DMS153 treated with DMSO at 0.1 percent for 48 hours (cell line): Measurements from ENCODE around the gene ADRM1.

Source experiments
- DNase-seq: peaks from one replicate; lab custom pipeline; 2025; ENCODE audit not compliant: unreplicated experiment; lab: John Stamatoyannopoulos, UW

The ADRM1 gene

DNA sequence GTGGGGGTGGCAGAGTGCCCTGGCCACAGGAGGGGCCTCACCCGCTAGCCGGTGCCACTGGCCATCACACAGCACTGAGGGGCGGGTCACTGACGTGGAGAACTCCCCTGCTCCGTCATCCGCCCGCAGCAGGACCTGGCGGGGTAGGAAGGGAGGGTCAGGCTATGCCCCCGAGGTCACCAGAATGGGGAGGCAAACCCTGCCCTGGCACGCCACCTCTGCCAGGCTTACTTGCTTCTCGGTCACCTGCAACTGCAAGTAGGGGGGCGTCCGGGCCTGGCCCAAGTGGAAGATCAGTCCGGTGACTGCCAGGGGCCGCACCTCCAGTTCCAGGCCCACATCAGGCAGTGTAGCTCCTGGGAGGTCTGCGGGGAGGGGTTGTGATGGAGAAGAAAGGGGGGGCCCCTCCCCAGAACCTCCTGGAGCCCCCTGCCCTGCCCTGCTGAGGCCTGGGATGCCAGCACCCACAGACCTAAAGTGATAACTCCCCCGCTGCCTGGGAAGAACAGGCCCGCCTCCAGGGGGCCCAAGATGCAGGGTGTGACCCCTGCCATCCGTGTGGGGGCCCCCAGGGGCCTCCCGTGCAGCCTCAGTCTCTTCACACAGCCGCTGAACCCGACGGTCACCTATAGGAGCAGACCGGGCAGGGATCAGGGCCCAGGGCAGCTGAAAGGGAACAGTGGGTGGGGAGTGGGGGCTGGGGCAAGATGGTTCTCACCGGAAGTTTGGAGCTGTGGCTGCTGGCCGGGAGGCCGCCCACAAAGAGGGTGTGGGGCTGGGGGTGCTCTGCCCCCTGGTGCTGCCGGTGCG, 7.4 kb downstream of the ADRM1 start:
- DNase-seq, result no peak

DNA sequence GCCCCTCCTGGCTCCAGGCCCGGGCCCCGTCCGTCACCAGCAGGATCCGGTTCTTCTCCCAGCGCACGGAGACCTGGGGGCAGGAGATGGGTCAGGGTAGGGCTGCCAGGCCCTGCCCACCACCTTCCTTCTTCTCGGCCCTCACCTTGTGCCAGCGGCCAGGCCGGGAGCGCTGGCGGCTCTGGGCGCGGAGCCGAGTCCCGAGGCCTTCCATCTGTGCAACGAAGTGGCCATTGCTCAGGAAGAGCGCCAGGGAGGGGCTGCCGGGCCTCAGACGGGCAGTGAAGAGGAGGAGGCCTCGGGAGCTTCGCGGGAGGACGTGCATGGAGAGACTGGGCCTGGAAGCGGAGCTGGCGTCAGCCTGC, 7.9 kb downstream of the ADRM1 start:
- no peak for DNase-seq

DNA sequence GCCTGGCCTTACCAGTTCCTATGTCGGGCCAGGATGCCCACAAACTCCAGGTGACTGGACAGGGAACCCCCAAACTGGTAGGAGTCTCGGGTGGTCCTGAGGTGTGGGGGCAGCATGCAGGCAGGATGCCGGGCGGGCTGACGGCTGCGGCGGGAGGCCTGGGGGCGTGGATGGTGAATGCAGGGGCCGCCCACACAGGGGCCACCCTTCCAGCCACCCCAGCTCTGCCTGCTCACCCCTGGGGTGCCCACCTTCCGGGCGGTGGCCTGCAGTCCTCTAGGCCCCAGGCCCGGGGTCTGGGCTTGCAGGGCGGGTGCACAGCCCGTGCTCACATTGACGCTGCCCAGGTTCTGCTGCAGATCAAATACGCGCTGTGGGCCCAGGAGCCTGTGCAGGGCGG, 8.4 kb downstream of the ADRM1 start:
- DNase-seq, result no peak

DNA sequence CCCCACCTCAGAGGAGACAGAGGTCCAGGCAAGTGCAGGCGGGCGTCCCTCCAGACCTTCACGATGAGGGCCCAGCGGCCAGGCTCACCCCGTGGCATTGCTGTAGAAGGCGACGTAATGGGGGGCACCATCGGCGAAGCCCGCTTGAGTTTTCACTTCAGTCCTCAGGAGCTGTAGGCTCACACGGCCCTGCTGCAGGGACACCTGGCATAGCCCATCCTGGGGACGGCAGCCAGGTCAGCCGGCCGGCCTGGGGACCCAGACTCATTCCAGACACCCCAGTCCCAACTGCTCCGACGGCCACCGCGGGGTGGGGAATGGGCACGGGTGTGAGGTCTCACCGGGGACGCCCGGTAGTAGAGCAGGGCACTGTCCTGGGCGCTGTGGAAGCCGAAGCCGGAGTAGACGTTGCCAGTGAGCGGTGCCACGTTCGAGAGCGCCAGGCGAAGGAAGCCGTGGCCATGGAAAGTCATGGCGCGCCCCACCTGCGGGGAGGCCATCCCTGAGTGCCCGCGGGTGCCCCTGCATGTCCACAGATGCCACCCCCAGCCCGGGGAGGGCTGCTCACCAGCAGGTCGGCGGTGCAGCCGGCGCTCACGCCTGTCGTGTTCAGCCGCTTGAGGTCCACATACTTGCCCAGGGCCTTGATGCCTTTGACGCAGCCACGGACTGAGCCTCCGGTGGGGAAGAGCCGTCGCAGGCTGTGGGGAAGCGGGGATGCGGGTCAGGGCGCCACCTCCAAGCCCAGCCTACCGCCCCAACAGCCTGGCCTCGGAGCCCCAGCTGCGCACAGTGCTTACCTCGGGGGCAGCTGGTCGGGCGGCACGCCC, 9.2 kb downstream of the ADRM1 start:
- DNase-seq, result no peak

DNA sequence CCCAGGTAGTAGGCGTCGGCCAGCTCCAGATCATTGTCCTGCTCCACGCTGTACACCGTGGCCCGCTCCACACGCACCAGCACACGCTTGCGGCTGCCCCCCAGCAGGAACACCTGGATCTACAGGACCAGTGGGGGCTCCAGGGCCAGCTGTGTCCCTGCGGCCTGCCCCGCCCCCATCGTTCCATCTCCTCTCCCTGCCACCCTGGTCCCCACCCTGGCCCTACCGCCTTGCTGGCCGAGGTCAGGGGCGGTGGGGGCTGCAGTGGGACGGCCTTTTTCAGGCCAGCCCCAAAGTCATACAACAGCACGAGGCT, 9.8 kb downstream of the ADRM1 start:
- DNase-seq, result no peak

DNA sequence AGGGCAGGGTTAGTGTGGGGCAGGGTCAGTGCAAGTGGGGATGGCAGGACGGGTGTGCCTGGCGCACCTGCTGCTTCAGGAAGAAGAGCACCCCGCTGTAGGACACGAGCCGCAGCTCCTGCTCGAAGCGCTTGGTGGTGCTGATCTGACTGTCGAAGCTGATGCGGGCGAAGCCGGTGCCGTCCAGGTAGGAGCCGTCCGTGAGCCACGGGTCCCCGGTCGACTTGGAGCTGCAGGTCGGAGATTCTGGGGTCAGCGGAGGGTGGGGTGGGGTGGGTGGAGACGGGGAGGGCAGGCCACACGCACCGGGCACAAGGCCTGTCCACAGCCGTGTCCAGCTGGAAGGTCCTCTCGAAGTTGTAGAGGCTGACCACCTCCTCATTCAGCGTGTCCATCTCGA, 10.2 kb downstream of the ADRM1 start:
- DNase-seq, result no peak

DNA sequence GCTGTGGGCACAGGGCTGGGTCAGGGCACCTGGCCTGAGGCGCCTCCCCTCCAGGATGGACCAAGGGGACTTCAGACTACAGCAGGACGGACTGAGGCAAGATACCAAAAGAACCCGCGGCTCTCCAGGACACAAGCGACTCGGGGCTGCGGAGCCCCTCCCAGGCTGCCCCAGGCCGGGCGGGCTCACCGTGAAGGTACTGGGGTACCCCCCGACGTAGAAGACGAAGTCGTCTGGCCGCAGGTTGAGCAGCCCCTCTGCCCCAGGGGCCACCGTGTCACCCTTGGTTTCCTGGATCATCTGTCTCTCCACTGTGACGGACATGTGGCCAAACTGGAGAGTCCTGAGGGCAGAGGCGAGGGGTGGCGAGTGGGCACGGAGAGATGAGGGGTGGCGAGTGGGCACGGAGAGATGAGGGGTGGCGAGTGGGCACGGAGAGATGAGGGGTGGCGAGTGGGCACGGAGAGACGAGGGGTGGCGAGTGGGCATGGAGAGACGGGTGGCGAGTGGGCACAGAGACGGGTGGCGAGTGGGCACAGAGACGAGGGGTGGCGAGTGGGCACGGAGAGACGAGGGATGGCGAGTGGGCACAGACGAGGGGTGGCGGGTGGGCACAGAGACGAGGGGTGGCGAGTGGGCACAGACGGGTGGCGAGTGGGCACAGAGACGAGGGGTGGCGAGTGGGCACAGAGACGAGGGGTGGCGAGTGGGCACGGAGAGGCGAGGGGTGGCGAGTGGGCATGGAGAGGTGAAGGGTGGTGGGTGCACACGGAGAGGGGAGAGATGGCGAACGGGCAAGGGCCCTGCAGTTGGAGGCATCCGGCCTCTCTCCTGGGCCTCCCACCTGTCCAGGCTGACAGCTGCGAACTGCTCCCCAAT, 10.9 kb downstream of the ADRM1 start:
- DNase-seq, result no peak

DNA sequence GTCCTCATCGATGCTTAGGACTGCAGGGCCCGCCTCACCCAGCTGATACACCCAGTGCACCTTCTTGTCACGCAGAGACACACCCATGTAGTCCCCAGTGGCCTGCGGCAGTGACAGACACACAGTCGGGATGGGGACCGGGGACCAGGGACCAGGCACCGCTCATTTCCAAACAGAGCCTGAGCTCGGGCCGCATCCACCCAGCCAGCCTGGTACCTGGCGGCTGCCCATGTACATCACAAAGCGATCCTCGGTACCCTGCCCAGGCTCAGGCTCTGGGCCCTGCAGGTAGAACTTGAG, 11.5 kb downstream of the ADRM1 start:
- DNase-seq, result no peak

DNA sequence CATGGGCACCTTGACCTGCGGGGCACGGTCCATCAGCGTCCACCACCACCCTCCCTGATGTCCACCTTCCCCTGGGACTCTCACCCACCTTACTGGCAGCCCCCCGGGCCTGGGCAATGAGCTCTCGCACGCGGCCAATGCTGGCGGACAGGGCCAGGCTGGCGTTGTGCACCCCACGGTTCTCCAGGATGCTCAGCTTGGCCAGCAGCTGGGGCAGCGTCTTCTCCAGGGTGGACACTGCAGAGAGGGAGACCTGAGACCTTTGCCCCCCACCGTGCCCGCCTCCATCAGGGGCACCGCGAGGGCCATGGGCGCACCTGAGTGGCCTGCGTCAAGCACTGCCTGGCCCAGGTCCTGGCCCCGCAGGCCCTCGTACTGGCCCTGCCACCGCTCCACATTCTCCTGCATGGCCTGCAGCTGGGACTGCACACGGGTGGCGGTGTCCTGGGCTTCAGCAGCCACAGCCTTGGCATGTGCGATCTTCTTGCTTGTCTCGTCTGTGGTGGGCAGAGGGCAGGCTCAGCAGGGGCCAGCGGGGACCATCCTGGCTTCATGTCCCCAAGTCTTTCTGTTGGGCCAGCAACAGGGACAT, 12.0 kb downstream of the ADRM1 start:
- no peak for DNase-seq

DNA sequence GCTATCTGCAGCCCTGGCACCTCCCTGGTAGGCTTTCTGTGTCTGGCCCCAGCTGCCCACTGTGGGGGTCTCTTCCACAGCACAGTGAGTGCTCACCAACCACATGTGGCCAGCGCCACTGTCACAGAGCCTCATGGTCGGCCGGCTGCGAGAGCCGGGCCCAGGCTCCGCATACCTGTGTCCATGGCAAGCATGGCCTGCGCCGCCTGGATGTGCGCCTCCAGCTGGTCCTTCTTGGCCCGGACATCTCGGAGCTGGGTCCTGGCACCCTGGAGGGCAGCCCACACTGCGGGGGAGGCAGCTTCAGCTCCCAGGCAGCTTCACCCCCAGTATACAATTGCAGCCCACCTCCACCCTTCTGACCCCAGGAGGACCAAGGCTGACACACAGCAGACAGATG, 13.0 kb downstream of the ADRM1 start:
- DNase-seq, result no peak

DNA sequence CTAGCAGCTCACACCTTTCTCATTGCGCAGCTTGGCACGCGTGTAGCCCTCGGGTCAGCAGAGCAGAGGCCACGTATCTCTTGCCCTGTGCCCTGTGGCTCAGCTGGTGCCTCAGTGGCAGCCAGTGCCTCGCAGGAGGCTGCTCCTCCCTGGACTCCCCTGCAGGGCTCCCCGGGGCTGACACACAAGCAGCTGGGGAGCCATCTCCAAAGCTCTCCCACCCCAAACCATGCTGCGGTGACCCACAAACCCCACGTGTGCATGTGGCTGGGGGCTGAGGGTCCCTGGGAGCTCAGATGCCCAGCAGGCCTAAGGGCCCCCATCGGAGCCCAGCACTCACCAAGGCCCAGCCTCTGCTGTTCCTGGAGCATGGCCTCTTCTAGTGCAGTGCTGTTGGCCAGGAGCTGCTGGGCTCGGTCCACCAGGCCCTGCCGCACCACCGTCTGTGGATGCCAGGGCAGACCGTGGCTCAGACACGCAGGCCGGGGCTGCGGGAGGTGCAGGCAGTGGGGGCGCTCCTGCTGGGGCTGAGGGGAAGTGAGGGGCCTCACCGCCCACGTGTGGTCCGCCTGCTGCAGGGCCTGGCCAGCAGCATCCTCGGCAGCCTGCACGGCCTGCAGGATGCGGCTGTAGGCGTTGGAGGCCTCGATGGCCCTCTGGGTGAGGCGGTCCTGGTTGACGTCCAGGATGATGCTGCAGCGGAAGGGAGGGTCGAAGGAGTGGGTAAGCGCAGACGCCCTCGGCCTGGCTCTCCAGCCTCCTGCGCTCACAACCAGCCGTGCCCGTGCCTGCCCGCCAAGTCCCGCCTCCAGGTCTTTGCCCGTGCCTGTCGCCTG, 13.8 kb downstream of the ADRM1 start:
- DNase-seq, result no peak

DNA sequence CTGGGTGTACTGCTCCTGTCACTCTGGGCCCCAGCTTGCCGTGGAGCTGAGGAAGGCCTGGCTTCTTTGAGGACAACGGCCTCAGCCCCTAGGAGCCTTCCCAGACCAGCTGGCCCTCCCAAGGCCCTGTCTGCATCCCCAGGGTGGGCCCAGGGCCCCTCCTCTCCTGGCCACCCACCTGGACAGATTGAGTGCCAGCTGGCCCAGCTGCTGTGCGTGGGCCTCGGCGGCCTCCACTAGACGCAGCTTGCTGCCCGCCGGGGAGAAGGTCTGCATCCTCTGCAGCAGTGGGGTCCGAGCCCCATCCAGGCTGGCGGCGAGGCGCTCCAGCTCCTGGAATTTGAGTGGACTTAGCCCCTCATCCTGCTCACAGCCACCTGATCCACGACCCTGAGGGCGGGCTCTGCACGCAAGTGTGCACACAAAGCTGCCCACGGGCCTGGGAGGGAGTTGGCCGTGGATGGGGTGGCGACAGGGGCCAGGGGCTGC, 14.4 kb downstream of the ADRM1 start:
- no peak for DNase-seq

DNA sequence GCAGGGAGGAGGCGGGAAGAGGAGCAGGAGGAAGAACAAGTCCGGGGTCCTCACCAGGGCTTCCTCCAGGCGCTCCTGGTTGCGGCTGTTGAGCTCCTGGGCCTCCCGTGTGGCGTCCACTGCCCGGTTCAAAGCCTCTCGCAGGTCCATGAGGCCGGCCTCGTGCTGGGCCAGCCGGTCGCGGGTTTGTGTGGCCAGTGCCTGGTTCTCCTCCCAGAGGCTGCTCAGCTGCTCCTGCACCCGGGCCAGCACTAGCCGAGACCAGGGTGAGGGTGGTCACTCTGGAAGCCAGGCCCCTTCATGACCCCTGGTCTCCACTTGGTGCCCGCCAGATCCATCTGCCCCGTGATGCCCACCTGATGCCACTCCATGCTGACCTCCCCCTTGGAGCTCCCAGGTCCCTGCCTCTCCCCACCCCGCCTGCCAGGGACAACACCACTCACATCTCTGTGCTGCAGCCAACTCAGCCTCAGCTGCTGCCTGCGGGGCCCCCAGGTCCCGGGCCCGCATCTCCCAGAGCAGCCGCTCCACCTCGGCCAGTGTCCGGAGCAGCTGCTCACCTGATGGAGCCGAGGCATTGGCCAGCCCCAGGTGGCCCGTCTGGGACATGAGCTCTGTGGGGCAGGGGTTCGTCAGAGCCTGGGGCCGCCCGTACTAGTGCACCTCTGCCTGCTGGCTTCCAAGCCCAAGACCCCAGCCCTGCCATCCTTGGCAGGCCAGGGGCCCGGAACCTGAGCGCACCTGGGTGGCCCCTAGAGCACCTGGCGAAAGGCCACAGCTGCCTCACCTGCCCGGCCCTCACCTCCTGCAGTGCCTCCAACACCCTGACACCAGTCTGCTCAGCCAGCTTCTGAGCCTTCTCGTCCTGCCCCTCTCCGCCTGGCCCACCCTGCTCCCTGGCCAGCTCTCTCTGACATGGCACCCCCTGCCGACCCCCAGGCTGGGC, 15.9 kb downstream of the ADRM1 start:
- no peak for DNase-seq

DNA sequence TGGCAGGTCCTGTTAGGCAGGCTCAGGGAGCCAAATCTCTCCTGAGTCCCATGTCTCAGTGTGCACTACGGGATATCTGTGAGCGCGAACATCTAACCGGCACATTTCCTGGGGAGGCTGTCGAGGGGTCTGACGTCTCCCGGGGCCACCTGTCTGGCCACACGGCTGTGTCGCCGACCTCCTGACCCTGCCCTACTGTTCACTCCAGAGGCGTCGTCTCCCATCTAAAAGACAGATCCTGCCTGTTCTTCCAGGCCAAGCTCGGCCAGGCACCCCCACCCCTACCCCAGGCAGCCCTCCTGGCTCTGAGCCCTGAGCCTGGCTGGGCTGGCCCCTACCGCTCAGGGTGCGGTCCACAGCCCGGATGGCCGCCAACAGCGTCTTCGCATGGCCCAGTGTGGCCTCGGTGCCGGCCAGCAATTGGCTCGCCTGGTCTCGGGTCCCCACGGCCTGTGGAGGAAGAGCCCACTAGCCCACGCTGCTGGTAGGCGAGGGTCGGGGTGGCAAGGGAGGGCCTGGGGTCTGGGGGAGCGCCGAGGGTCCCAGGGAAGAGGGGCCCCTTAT, 16.6 kb downstream of the ADRM1 start:
- no peak for DNase-seq

DNA sequence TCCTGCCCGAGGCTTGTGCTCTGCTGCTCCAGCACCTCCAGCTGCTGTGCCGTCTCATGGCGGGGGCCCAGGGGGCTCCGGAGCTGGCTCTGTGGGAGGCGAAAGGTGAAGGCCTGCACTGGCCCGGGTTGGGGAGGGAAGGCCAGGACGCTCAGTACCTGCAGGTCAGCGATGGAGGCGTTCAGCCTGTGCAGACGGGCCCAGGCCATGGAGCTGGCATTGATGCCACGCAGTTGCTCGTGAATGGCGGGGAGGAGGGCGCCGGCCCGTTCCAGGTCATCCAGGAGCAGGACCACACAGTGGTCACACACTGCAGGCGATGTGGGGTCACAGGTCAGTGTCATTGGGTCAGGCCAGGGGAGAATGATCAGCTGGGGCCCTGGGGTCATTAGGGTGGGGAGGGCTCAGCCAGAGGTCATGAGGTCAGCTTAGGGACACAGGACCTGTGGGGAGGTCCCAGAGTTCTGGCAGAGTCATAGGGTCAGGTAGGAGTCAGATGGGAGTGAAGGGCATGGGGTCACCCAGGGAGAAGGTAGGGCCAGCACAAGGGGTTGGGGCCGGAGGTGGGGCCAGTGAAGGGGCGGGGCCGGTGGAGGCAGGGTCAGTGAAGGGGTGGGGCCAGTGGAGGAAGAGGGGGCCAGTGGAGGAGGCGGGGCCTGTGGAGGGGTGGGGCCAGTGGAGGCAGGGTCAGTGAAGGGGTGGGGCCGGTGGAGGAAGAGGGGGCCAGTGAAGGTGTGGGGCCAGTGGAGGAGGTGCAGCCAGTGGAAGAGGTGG, 18.0 kb downstream of the ADRM1 start:
- no peak for DNase-seq

DNA sequence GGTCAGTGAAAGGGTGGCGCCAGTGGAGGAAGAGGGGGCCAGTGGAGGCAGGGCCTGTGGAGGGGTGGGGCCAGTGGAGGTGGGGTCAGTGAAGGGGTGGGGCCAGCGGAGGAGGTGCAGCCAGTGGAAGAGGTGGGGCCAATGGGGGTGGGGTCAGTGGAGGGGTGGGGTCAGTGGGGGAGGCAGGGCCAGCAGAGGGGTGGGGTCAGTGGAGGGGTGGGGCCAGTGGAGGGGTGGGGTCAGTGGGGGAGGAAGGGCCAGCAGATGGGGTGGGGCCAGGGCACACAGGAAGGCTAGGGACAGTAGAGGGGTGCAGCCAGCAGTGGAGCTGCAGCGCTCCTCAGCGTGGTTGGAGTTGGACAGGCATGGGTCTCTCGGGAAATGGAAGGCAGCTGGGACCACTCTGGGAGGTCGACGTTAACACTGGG, 18.7 kb downstream of the ADRM1 start:
- no peak for DNase-seq

DNA sequence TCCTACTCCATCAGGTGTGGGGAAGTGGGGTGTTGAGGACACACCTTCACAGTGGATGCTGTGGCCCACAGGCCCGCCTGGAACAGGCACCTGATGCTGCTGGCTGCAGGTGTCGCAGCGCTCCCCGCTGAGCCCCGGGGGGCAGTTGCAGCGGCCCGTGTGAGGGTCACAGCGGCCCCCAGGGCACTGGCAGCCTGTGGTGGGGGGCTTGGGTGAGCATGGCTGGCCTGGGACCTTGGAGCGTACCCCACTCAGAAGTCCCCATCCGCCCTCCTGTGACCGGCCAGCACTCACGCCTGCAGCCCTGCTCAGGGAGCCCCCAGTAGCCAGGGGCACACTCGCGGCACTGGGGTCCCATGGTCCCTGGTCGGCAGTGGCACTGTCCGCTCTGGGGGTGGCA, 19.2 kb downstream of the ADRM1 start:
- DNase-seq, result no peak

DNA sequence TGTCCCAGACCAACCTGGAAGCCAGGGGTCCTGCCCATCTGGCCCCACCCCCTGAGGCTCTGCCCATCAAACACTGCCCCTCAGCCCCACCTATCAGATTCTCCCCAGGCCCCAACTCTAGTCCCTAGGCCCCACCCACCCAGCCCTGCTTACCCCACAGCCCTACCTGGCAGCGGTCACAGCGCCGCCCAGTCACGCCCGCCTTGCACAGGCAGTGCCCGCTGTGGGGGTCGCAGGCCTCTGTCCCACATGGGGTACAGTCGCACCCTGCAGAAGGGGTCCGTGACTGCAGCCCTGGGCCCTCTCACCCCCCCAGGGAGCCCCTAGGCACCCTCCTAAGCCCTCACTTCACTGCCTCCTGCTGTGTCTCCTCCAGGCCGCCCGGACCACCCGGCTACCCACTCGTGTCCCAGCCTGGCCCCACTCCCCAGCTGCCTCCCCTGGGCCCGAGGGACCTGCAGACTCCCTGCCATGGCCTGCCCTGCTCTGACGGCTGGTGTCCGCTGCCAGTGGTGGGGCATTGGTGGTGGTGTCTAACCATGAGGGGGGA, 19.8 kb downstream of the ADRM1 start:
- no peak for DNase-seq
